CD4-positive, alpha-beta T cell (primary cell): ENCODE data around the gene BIK. TPM values are rescaled to one million over a fixed set of nuclear protein-coding genes. Genes with fewer than 3 reads are reported as not detected.

ENCODE experiments used
- ATAC-seq: fragments of 200-7000 bp; cut with Tn5 transposase; one replicate; pipeline ENCODE4 v1.10.0; 2022; ENCODE audit warnings: mild to moderate bottlenecking; ENCODE audit not compliant: poor library complexity
- CTCF ChIA-PET: fragments of 350-600 bp; sonication (Branson Sonifier 250); formaldehyde crosslinking; loops from one replicate; lab custom pipeline; 2021; ENCODE audit warnings: antibody characterized with exemption, inconsistent platforms; lab: Charles Lee
- POLR2A ChIA-PET: fragments of 350-600 bp; sonication (Branson Sonifier 250); formaldehyde crosslinking; loops from one replicate; lab custom pipeline; 2021; ENCODE audit warnings: antibody characterized with exemption, inconsistent platforms; lab: Charles Lee
- DNase-seq, 14 experiments: peaks; one replicate each; pipeline ENCODE4 v3.0.0-alpha.2; 2013 to 2020; ENCODE audit warnings: mixed read lengths in 2 of 14
- H3K27ac ChIP-seq, 2 donors: one replicate each; pipeline versions ENCODE4 v1.5.1 to v1.7.0; 2013; ENCODE audit warnings: low read length in 2 of 2, low read depth in 1 of 2, mild to moderate bottlenecking in 1 of 2
- H3K27me3 ChIP-seq, 2 experiments: 1 replicate in 1 of 2; 2 replicates in 1 of 2; pipeline versions ENCODE4 v1.6.1 to v1.7.0; 2013; ENCODE audit warnings: low read length in 2 of 2, control low read depth in 1 of 2, mild to moderate bottlenecking in 1 of 2, moderate library complexity in 1 of 2; ENCODE audit not compliant: insufficient read depth in 2 of 2, control insufficient read depth in 1 of 2
- H3K36me3 ChIP-seq: one replicate; pipeline ENCODE4 v1.6.1; 2013; ENCODE audit warnings: low read length, control low read depth; ENCODE audit not compliant: insufficient read depth
- H3K4me1 ChIP-seq: one replicate; pipeline ENCODE4 v1.6.1; 2013; ENCODE audit warnings: low read length, control low read depth; ENCODE audit not compliant: insufficient read depth
- H3K4me3 ChIP-seq: one replicate; pipeline ENCODE4 v1.5.1; 2013; ENCODE audit warnings: mild to moderate bottlenecking, low read length, moderate library complexity
- H3K9me3 ChIP-seq, 2 experiments: 1 replicate in 1 of 2; 2 replicates in 1 of 2; pipeline versions ENCODE4 v1.6.1 to v1.7.0; 2013; ENCODE audit warnings: low read length in 2 of 2, mild to moderate bottlenecking in 2 of 2, control low read depth in 1 of 2, moderate library complexity in 1 of 2; ENCODE audit not compliant: control insufficient read depth in 1 of 2, insufficient read depth in 1 of 2
- H3K27ac Mint-ChIP-seq: one replicate; pipeline ENCODE4 v1.8.0; 2020; ENCODE audit warnings: mixed read lengths
- H3K27me3 Mint-ChIP-seq: one replicate; pipeline ENCODE4 v1.8.0; 2021; ENCODE audit warnings: mixed read lengths
- H3K36me3 Mint-ChIP-seq: one replicate; pipeline ENCODE4 v1.8.0; 2021; ENCODE audit warnings: low read depth, mixed read lengths
- H3K4me1 Mint-ChIP-seq: one replicate; pipeline ENCODE4 v1.8.0; 2021; ENCODE audit warnings: low read depth, mixed read lengths
- H3K4me3 Mint-ChIP-seq: one replicate; pipeline ENCODE4 v1.8.0; 2020; ENCODE audit warnings: mild to moderate bottlenecking, mixed read lengths
- H3K9me3 Mint-ChIP-seq: one replicate; pipeline ENCODE4 v1.8.0; 2020; ENCODE audit warnings: mixed read lengths
- intact Hi-C, 2 experiments: fragments of 100-400 bp; cut with DNase I in 1 of 2; cut with micrococcal nuclease in 1 of 2; formaldehyde crosslinking; loops; one replicate each; pipeline versions ENCODE4 v1.15.1 to v1.9.0; 2023 to 2025; cut with DNase I, micrococcal nuclease
- total RNA-seq, 174 experiments: library from RNA in 2 of 174; stranded (reverse) in 2 of 174; gene quantifications; one replicate each; pipeline ENCODE4 v1.2.3 and lab custom pipeline; 2021 to 2026
- TF ChIP-seq, protein P1 (sequence below): fragments of 200-600 bp; IDR thresholded peaks from one replicate; pipeline ENCODE4 v1.8.0; 2022; ENCODE audit warnings: antibody characterized with exemption, mild to moderate bottlenecking

BIK gene
- total RNA-seq, 2 experiments from 2014 or later = 1.6 to 2.1 TPM

DNA sequence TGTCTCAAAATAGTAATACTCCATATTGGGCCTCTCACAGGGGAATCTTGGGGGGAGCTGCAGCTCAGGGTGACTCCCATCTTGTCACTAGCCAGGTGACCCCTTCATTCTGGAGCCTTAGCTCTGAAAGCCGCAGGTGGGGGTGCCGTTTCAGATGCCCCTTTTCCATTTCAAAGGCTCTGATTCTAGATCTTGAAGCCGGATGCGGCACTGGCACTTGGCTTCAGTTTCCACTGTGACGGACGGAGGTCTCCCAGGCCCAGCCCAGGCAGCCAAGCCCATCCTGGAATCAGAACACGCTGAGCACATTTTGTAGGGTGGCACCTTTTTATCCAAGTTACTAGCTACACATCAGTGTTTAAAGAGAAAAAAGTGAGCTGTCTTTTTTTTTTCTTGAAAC, 6.4 kb downstream of the BIK start:
- Histone ChIP-seq H3K36me3 (no peaks in the 10 kb centered on the region), H3K4me3 (no peak overlapping the region), H3K4me1 (peaks cover 10% of the 10 kb centered on the region), H3K27me3 (no peaks in the 10 kb centered on the region), H3K9me3 (no peaks in the 10 kb centered on the region), H3K27ac (no peak overlapping the region)
- DNase-seq (no peak), ATAC-seq (no peak)
- no peak overlapping the region for H3K4me3 Mint-ChIP-seq
- intact Hi-C loops = no loop called here
- no peaks in the 10 kb centered on the region for H3K27me3 Mint-ChIP-seq
- TF ChIP-seq, protein P1, sequence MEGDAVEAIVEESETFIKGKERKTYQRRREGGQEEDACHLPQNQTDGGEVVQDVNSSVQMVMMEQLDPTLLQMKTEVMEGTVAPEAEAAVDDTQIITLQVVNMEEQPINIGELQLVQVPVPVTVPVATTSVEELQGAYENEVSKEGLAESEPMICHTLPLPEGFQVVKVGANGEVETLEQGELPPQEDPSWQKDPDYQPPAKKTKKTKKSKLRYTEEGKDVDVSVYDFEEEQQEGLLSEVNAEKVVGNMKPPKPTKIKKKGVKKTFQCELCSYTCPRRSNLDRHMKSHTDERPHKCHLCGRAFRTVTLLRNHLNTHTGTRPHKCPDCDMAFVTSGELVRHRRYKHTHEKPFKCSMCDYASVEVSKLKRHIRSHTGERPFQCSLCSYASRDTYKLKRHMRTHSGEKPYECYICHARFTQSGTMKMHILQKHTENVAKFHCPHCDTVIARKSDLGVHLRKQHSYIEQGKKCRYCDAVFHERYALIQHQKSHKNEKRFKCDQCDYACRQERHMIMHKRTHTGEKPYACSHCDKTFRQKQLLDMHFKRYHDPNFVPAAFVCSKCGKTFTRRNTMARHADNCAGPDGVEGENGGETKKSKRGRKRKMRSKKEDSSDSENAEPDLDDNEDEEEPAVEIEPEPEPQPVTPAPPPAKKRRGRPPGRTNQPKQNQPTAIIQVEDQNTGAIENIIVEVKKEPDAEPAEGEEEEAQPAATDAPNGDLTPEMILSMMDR = no peak
- H3K27ac Mint-ChIP-seq = no peak overlapping the region
- H3K9me3 Mint-ChIP-seq = no peaks in the 10 kb centered on the region
- POLR2A ChIA-PET = no interaction called here
- no peaks in the 10 kb centered on the region for H3K36me3 Mint-ChIP-seq
- CTCF ChIA-PET = no interaction called here
- peaks cover 5% of the 10 kb centered on the region for H3K4me1 Mint-ChIP-seq

DNA sequence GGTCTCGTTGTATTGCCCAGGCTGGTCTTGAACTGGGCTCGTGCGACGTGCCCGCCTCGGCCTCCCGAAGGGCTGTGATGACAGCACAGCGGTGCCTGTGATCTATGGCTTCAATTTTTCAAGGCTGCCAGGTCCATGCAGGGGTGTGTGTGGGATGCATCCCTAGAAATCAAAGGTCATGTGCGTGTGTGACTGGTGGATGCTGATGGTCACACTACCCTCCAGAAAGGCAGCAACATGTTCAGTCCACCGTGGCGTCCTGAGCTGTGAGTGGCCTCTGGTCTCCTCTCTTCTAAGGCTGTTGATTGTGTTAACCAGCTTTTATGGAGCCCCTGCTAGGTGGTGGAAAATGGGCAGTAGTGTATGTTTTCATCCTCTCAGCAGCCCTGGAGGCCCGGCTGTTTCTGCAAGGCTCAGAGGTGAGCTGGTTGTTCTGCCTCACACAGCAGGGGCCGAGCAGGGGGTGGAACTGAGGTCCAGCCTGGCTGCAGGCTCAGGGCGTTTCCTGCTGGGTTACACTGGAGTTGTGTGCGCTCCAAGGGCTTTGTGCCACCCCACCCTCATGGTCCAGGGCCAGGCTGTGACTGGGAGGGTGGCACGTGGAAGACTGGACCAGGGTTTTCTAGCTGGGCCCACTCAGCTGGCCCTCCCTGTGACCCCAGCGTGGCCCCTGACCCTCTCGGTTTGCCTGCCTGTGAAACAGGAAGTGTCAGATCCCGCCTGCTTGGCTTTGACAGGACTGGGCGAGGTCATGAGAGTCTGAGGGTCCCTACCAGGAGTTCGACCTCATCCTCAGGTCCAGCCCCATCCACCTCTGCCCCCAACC, 7.7 kb downstream of the BIK start:
- POLR2A ChIA-PET = no interaction called here
- H3K4me1 Mint-ChIP-seq = peaks cover 5% of the 10 kb centered on the region
- DNase-seq (no peak), ATAC-seq (no peak)
- no peak overlapping the region for H3K4me3 Mint-ChIP-seq
- no peaks in the 10 kb centered on the region for H3K9me3 ChIP-seq
- no peak overlapping the region for H3K27ac Mint-ChIP-seq
- CTCF ChIA-PET = no interaction called here
- no peaks in the 10 kb centered on the region for H3K27me3 Mint-ChIP-seq
- H3K4me3 ChIP-seq = no peak overlapping the region
- no peak overlapping the region for H3K27ac ChIP-seq
- intact Hi-C loops = no loop called here
- no peaks in the 10 kb centered on the region for H3K36me3 ChIP-seq
- H3K4me1 ChIP-seq = peaks cover 8% of the 10 kb centered on the region
- H3K36me3 Mint-ChIP-seq = no peaks in the 10 kb centered on the region
- H3K9me3 Mint-ChIP-seq = no peaks in the 10 kb centered on the region
- H3K27me3 ChIP-seq = no peaks in the 10 kb centered on the region
- TF ChIP-seq, protein P1 = no peak

DNA sequence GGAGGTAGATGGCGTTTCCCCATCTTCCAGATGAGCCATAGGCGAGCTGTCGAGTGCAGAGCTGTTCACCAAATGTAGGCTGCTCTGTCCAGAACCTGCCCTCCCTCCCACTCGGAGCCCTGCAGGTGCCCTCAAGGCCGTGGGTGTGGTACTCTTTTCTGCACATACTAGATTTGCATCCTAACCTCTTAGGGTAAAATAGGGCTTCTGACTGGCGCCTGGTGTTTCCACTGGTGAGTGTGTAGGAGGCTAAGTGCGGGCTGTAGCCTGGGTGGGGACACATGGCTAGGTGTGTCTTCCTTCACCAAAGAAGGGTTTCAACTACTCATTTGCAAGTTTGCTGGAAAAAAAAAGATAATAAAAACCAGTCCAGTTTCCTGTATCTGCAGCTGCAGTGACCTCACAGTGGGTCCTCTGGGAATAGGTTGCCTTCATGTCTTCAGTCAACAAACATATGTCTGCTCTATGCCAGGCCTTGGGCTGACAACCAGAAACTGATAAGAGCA, 8.5 kb downstream of the BIK start:
- Histone ChIP-seq H3K36me3 (no peaks in the 10 kb centered on the region), H3K4me1 (peaks cover 8% of the 10 kb centered on the region), H3K9me3 (no peaks in the 10 kb centered on the region), H3K27ac (no peak overlapping the region), H3K27me3 (no peaks in the 10 kb centered on the region), H3K4me3 (no peak overlapping the region)
- no peak overlapping the region for H3K27ac Mint-ChIP-seq
- no peaks in the 10 kb centered on the region for H3K9me3 Mint-ChIP-seq
- TF ChIP-seq, protein P1 = no peak
- ChIA-PET POLR2A (no interaction called here), CTCF (no interaction called here)
- H3K36me3 Mint-ChIP-seq = no peaks in the 10 kb centered on the region
- ATAC-seq = no peak
- peaks cover 5% of the 10 kb centered on the region for H3K4me1 Mint-ChIP-seq
- no peak for DNase-seq
- intact Hi-C loops = no loop called here
- no peak overlapping the region for H3K4me3 Mint-ChIP-seq
- H3K27me3 Mint-ChIP-seq = no peaks in the 10 kb centered on the region
